GM13977 (cell line): ENCODE results near the gene RAB14.

Experiments
- DNase-seq: peaks from one replicate; pipeline ENCODE4 v3.0.0; 2012; ENCODE audit warnings: low spot score
- CTCF ChIP-seq: IDR thresholded peaks from 2 replicates; pipeline ENCODE4 v1.5.1; 2012; ENCODE audit warnings: mild to moderate bottlenecking, control low read depth; ENCODE audit not compliant: insufficient read depth; ENCODE audit errors: extremely low read depth, missing control alignments
- in situ Hi-C: fragments of 300-500 bp; cut with MboI; formaldehyde crosslinking; loops from one replicate; pipeline ENCODE4 v1.12.0; 2022; ENCODE audit warnings: low sequenced_read_pairs, low pct_unique_long_range_greater_than_20kb, mixed read lengths, inconsistent platforms; ENCODE audit not compliant: unreplicated experiment

The RAB14 gene

GRCh38 chr9:121239851-121240250, 38.2 kb upstream of the RAB14 start:
- in situ Hi-C loops: no loop called here
- TF ChIP-seq CTCF: no peak
- DNase-seq: no peak

- no peak for DNase-seq
- TF ChIP-seq CTCF: no peak
Observed at GRCh38 chr9:121239071-121239470, 37.4 kb upstream of the RAB14 start.

GRCh38 chr9:121237916-121238315, 36.2 kb upstream of the RAB14 start:
- DNase-seq: no peak
- no peak for TF ChIP-seq CTCF
- in situ Hi-C loops: no loop called here

More at GRCh38 chr9:121239071-121239470, 37.4 kb upstream of the RAB14 start:
- in situ Hi-C loops: no loop called here

GRCh38 chr9:121235512-121235911, 33.8 kb upstream of the RAB14 start:
- no peak for TF ChIP-seq CTCF
- no peak for DNase-seq
- in situ Hi-C loops: no loop called here

- in situ Hi-C loops: no loop called here
- TF ChIP-seq CTCF: no peak
- DNase-seq: no peak
Observed at GRCh38 chr9:121234832-121235161, 33.1 kb upstream of the RAB14 start.

- DNase-seq: no peak
- no peak for TF ChIP-seq CTCF
- in situ Hi-C loops: no loop called here
Observed at GRCh38 chr9:121233906-121234831, 32.5 kb upstream of the RAB14 start.
